T-helper 9 cell (primary cell): Measurements from ENCODE around the gene PLXNB1.
"Not testable (repeated sequence)": the region's sequence is repeated elsewhere in the genome, so short reads cannot be mapped to it uniquely, and the experiment has no call there.

Source experiments
- DNase-seq: peaks from one replicate; pipeline ENCODE4 v3.0.0-alpha.2; 2020
- total RNA-seq, 2 donors: gene quantifications; one replicate each; lab custom pipeline; 2026; lab: John Stamatoyannopoulos, UW

Gene PLXNB1, protein sequence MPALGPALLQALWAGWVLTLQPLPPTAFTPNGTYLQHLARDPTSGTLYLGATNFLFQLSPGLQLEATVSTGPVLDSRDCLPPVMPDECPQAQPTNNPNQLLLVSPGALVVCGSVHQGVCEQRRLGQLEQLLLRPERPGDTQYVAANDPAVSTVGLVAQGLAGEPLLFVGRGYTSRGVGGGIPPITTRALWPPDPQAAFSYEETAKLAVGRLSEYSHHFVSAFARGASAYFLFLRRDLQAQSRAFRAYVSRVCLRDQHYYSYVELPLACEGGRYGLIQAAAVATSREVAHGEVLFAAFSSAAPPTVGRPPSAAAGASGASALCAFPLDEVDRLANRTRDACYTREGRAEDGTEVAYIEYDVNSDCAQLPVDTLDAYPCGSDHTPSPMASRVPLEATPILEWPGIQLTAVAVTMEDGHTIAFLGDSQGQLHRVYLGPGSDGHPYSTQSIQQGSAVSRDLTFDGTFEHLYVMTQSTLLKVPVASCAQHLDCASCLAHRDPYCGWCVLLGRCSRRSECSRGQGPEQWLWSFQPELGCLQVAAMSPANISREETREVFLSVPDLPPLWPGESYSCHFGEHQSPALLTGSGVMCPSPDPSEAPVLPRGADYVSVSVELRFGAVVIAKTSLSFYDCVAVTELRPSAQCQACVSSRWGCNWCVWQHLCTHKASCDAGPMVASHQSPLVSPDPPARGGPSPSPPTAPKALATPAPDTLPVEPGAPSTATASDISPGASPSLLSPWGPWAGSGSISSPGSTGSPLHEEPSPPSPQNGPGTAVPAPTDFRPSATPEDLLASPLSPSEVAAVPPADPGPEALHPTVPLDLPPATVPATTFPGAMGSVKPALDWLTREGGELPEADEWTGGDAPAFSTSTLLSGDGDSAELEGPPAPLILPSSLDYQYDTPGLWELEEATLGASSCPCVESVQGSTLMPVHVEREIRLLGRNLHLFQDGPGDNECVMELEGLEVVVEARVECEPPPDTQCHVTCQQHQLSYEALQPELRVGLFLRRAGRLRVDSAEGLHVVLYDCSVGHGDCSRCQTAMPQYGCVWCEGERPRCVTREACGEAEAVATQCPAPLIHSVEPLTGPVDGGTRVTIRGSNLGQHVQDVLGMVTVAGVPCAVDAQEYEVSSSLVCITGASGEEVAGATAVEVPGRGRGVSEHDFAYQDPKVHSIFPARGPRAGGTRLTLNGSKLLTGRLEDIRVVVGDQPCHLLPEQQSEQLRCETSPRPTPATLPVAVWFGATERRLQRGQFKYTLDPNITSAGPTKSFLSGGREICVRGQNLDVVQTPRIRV (N-terminal part only)
- total RNA-seq: 2.4 to 13.4 reads per million in 2 donors

DNA sequence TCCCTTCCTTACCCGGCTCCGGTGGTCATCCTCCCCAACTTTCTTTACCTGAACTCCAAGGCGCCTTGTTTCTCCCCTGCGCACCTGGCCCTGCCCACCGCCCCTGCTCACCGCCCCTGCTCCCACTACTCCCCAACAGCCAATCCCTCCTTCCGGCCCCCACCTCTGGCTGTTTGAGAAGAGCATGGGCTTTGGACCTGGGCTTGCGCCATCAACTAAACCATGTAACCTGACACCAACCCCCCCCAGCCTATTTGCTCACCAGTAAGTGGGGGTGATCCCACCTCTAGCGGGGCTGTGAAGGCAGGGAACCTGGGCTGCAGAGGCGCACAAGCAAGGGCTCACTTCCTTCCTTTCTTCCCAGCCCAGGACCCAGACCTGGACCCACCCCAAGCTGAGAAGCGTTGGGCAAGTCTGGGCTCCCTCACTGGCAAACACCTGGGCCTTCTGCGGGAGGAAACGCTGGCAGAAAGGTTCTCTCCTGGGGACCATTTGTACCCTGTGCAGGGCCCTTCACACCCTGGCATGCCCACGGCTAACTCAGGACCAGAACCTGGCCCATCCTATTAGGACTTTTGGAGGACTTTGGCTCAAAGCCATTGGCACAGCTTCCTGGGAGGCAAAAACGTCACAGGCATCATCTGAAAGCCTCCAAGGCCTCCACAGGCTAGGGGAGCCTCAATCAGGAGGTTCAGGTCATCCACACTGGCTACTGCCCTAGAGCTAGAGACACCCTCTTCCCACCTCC is at the start of gene PLXNB1:
PLXNB1 (minus strand) TSS at position 127 of the 748 bp plus-strand sequence. CDS start 5,475 bp downstream, outside the sequence.
- DNase-seq: no peak

DNA sequence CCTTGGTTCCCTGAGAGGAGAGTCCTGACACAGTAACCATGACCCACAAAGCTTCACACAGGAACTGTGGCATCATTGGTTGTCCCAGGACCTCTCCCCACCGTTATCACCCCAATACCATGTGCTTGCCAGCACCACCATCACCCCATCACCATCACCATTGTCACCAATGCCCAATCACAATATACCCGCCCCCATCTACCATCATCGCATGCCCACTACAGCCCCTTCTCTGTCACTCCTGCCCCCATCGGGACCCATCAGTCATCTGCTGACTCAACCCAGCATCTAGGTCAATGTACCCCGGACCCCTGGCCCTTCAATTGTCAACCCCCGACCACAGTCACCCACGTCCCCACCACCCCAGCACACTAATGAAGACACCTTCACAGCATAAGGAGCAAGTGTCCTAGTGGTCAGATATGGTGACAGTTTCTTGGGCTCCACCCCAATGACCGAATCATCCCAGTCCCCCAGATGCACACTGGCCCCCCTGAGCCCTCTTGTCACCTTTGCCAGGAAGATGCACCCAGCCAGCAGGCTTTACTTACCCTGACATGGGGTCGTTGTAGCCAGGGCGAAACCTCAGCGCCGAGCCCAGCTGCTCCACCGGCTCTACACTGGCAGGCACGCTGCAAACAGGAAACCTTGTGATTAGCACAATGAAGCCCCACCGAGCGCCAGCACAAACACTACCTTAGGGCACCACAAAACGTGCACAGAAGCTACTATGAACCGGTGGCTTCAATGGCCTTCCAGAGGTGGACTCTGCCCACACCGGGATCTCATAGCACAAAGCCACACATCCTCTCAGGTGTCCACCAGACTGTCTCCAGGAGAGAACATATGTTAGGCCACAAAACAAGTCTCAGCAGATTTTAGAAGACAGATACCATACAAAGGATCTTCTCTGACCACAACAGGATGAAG is 49.0 kb upstream of the PLXNB1 start:
- no peak for DNase-seq

DNA sequence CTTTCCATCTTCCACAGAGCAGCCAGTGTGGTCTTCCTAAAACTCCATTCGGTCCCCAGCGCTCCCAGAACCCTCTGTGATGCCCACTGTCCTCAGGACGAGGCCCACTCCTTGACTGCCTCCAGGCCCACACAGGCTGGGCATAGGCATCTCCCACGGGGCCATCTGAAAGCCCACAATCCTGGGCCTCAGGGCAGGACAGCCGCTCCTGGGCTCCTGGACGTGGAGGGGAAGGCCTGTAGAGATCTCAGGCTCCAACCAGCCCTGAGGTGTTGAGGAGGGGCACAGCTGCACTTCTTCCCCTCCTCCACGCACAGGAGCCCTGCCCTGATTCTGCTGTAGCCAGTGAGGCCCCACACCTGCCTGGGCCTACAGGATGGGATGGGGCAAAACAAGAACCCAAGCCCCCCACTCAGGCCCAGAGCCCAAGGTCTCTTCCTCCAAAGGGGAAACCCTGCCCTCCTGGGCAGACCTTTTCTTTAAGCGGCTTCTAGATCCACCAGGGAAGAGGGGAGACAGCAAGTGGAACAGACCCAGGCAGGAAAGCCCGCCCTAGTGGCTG is 48.2 kb upstream of the PLXNB1 start:
- DNase-seq: no peak

DNA sequence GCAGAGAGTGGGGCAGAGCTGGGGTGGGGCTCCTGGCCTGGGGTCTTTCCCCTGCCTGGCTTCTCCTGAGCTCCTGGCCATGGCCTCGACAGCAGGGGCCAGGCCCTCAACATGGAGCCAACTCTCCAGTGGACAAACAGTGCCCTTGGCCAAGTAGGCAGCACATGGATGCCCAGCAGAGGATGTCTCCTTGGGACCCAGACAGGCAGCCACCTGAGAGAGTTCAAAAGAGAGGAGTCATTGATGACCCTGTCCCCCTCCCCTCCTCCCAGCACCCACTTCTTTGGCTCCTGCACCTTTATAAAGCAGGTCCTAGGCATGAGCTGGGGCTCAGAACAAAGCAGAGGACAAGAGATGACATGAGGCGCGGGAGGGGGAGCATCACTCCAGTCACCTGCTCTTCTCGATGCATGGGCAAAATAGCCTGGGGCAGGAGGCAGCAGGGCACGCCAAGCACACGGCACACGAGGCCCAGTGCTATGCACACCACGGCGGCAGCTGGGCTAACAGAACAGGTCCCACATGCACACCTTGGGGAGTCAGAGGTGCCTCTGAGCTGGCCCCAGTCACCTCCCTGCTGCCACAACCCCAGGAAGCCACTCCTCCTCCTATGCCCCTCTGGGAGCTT is 46.7 kb upstream of the PLXNB1 start:
- no peak for DNase-seq

DNA sequence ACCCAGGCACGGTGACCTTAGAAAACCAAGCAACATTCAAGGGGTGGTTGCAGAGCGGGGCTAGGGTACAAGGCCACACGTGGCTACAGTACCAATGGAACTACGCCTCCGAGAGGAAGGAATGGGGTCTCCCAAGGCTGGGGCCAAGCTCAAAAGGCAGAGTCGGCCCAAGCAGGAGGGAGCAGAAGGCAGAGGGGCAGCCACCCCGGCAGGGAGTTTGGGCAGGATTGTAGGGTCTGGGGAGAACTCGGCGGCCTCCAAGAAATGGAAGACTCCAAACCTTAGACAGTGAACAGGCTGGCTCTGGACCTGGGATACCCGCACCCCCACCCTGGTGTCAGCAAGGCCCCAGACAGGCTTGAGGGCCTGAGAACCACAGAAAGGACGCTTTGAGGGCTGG is 45.3 kb upstream of the PLXNB1 start:
- DNase-seq: no peak

DNA sequence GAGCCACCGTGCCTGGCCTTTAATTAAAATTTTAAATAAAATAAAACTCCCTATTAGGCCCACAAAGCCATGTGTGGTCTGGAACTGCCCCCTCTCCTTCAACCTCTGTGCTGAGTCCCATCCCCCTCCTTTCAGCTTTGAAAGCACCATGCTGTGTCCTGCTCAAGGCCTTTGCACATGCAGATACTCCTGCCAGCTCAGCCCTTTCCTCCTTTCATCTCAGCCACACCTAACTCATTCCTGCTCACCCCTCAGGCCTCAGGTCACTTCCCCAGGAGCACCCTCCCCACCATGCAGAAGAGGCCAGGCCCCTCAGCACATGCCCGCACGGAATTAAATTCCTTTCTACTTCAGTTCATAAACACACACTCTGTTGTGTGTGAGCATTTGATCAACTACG is 44.7 kb upstream of the PLXNB1 start:
- DNase-seq: no peak

DNA sequence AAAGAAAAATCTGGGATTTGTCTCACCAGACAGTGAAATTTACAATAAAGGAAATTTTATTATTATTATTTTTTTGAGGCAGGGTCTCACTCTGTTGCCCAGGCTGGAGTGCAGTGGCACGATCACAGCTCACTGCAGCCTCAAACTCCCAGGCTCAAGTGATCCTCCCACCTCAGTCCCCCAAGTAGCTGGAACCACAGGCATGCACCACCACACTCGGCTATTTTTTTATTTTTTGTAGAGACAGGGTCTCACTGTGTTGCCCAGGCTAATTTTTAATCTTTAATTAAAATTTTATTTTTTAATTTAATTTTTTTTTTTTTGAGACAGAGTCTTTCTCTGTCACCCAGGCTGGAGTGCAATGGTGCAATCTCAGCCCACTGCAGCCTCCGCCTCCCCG is 44.1 kb upstream of the PLXNB1 start:
- DNase-seq: not testable (repeated sequence)

DNA sequence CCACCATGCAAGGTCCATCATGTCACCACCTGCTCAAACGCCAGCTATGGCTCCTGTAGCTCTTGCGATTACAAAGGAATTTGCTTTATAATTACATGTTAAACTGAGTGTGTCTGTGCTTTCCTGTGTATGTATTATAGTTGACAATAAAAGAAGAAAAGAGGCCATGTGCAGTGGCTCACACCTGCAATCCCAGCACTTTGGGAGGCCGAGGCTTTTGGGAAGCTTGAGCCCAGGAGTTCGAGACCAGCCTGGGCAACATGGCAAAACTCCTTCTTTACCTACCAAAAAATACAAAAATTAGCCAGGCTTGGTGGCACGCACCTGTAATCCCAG is 43.7 kb upstream of the PLXNB1 start:
- no peak for DNase-seq

DNA sequence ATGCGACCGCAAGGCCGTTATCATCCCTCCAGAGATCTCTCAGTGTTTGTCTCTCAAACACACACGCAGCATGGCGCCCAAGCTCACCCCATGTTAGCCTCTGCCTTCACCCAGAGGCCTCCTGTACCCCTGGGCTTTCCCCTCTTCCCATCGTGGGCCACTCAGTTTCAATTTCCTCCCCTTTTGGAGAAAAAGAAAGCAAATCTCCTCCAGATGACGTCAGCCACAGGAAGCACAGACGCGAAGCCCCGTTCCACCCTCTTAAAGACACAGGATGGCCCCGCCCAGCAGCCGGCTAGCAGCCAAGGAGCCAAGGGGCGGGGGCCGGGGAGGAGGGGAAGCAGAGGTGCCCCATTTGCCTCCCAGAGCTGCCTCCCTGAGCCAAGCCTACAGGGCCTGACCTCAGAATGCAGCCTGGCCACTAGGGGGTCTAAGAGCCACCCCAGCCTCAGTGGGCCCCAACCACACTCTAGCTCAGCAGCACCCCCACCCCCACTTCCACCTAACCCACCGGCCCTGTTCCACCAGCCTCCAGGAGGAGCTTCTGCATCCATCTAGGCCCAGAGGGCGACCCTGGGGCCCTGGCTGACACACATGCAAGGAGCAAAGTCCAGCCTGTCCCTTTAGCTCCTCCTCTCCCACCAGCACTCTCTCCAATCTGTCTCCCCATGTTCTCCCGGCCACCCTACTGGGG is 43.2 kb upstream of the PLXNB1 start:
- peak; percentile 89 for DNase-seq

DNA sequence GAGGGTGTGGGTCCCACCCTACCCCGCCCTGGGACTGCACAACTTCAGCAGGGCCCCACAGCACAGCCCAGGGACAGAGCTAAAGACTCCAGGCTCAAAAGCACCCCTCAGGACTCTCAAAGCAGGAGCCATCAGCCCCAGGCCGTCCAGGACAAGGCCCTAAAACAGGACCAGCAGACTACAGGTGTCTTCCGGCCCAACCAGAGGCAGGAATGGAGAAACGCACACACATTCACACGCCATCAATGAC is 42.7 kb upstream of the PLXNB1 start:
- DNase-seq: no peak

DNA sequence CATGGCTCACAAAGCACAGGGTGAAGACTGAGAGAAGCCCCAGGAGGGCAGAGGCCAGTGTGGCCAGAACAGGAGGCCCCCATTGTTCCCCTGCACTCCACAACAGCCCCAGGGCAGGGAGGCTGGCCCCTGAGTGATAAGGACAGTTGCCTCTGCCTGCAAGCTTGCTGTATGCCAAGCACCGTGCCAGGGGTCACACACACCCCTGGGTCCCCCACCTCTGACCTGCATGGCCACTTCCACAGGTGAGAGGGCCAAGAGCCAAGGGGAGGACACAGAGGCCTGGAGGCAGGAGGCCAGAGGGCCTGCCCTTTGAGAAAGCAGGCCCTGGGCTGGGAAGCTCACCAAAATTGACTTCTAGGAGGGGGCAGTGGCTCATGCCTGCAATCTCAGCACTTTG is 40.4 kb upstream of the PLXNB1 start:
- DNase-seq: no peak

DNA sequence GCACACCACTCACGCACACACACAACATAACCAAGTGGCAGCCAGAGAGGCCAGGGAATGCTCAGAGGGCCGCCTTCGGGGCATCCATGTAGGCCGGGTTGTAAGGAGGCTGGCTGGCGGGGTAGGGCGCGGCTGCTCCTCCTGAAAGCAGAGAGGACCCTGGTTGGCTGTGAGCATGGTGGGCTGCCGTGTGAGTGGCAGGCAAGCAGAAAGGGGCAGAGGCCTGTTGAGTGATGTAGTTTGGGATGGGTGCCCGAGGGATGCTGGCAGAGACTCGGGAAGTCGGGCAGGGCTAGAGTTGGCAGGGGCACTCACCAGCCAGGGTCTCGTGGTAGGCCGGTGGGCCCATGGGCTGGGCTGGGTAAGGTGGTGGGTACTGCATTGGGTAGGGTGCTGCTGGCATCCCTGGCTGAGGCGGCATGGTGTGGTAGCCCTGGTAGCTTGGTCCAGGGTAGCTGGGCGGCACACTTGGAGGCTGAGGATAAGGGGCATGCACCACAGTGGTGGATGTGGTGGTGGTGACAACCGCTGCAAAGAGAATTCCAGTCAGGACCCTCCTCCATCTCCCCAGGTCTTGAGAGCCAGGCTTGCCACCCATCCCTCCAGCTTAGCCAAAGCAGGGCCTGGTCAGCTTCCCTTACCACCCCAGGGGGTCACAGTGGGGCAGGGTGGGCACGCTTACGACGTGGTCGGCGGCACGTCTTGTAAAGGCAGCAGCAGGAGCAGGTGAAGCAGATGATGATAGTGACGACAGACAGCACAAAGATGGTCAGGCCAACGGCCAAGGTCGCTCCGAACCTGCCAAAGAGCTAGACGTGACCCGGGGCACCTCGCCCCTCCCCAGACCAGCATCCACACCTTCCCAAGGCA is 39.4 kb upstream of the PLXNB1 start:
- no peak for DNase-seq

DNA sequence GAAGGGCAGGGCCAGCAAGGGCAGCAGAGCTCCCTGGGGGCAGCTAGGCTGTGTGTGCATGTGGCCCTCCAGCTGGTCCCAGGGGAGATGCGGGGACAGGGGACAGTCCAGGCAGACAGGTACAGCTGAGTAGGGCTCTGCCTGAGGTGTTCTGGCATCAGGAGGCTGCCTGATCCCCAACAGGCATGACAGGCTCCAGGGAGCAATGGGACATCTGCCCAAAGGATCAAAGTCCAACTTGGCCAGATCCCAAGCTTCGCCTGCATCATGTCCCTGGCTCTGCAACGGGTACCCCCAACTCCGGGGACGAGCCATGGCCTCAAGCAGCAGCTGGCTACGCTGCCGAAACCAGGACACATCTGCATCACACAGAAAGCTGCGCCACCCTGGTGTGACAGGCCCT is 38.4 kb upstream of the PLXNB1 start:
- no peak for DNase-seq

DNA sequence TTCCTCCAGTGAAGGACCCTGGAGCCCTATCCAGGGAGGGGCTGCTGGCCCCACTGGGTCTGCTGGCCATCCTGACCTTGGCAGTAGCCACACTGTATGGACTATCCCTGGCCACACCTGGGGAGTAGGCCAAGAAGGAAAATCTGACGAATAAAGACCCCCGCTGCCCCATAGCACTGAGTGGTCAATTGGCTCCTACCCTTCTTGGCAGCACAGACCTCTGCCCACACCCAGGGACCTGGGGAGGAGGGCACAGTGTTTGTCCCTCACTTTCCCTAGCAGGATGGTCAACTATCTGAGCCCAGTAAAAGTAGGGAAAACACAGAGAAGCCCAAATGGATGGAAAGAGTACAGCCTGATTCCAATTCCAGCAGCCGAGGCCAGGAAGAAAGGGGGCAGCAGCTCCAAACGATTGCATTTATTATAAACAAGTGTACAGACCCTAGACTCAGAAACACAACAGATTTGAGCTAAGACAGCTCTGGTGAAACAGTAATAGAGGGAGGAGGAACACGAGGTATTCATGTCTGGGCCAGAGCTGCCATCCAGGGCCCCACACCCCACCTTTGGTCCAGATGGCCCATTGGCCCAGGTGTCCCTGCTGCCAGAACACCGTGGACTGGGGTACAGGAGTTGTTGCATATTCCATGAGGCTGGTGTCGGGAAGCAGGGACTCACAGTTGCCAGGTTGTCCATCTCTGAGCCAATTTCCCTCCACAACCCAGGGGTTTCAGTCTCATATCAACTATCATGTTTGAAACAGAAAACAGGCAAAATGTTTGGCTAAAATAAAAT is 37.8 kb upstream of the PLXNB1 start:
- no peak for DNase-seq

DNA sequence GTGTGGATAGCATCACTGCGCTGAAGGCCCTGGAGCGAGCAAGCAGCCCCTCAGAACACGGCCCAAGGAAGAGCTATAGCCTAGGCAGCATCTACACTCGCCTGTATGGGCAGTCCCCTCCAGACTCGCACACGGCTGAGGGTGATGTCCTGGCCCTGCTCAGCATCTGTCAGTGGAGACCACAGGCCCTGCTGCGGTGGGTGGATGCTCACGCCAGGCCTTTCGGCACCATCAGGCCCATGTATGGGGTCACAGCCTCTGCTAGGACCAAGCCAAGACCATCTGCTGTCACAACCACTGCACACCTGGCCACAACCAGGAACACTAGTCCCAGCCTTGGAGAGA is 37.2 kb upstream of the PLXNB1 start:
- no peak for DNase-seq

DNA sequence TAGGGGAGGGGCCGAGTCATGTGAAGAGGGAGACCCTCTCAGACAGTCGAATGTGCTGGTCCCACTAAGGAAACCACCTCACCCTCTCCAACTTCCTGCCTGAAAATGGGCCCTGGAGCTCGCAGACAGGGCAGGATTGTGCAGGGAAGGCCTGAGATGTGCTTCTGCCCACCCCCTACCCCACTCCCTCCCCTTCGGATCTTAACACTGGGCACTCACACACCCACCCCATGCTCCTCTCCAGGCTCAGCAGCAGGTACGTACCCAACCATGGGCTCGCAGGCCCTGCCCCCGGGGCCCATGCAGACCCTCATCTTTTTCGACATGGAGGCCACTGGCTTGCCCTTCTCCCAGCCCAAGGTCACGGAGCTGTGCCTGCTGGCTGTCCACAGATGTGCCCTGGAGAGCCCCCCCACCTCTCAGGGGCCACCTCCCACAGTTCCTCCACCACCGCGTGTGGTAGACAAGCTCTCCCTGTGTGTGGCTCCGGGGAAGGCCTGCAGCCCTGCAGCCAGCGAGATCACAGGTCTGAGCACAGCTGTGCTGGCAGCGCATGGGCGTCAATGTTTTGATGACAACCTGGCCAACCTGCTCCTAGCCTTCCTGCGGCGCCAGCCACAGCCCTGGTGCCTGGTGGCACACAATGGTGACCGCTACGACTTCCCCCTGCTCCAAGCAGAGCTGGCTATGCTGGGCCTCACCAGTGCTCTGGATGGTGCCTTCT is 36.7 kb upstream of the PLXNB1 start:
- no peak for DNase-seq

DNA sequence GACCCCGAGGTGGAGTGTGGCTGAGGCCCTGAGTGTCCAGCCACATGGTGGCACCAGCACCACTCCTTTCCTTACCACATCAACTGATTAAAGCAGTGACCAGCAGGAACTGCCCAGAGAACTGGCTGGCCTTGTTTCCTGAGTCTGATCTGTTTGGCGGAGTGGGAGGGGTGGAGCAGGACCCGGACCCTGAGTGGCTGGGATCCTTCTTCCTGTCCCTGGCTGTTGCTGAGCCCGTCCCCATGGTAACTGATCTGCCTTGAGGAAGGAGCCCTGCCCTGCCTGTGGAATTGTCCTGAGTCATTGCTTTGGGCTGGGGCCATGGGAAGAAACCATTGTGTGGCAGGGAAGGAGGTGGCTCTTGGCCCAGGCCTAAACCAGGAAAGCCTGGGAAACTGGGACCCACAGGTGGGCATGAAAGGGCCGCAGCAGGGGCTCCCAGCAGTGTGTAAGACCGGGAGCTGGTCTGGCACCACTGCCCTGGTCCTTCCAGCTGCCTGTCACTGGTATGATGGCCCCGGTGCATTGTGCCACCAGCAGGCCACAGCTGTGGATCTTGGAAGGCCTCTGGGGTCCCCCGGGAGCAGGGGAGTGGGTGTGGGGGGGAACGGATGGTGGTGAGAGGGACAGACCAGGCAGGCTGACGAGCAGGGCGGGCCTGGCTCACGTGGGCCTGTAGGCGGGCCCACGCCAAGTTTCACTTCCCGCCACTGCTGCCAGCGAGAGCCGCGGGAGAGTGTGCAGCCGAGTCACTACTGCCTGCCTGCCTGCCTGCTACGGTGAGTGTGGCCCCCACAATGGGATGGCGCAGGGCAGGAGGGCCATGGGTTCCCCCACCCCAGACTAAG is 35.9 kb upstream of the PLXNB1 start:
- peak; percentile 60 for DNase-seq
